HepG2 (cell line): Measurements from ENCODE around the gene LGALS4. TPM values are rescaled to one million over a fixed set of nuclear protein-coding genes. Genes with fewer than 3 reads are reported as not detected.

ENCODE experiments used
- FOXM1 ChIP-seq: sonication (generic); formaldehyde crosslinking; IDR thresholded peaks from 2 replicates; pipeline ENCODE4 v1.5.0; 2020; ENCODE audit warnings: missing genetic modification reagents
- POLR2A ChIP-seq, 2 experiments: IDR thresholded peaks; 2 replicates each; pipeline ENCODE4 v1.6.1; 2011; ENCODE audit warnings: low read depth in 2 of 2, low read length in 2 of 2, mild to moderate bottlenecking in 1 of 2, moderate library complexity in 1 of 2; ENCODE audit not compliant: insufficient read depth in 1 of 2
- RBM39 ChIP-seq: fragments of 200-400 bp; formaldehyde crosslinking; IDR thresholded peaks from one replicate; pipeline ENCODE4 v1.6.1; 2018; ENCODE audit warnings: antibody characterized with exemption, mild to moderate bottlenecking, low read depth, low read length; ENCODE audit not compliant: poor library complexity, severe bottlenecking
- TP53 ChIP-seq: sonication (generic); formaldehyde crosslinking; conservative IDR thresholded peaks from 2 replicates; pipeline ENCODE4 v1.4.0; 2020; ENCODE audit warnings: missing genetic modification reagents
- ZNF569 ChIP-seq: sonication (generic); formaldehyde crosslinking; IDR thresholded peaks from 2 replicates; pipeline ENCODE4 v1.5.0; 2020; ENCODE audit warnings: mild to moderate bottlenecking, missing genetic modification reagents, moderate library complexity, borderline replicate concordance
- ZNF670 ChIP-seq: sonication (generic); formaldehyde crosslinking; IDR thresholded peaks from 2 replicates; pipeline ENCODE4 v1.8.0; 2022; ENCODE audit warnings: mild to moderate bottlenecking, missing genetic modification reagents, borderline replicate concordance
- polyA plus RNA-seq, 8 experiments: library from polyadenylated mRNA; depleted of rRNA in 3 of 8; stranded (reverse) in 7 of 8; unstranded in 1 of 8; fragments of >200 nt; fragmentation: Illumina TruSeq in 4 of 8; extraction: Trizol in 4 of 8; gene quantifications; 2 replicates each; pipeline versions ENCODE4 v1.2.1 to v1.2.3, GENCODE V29; 2011 to 2016; ENCODE audit warnings: low read depth in 4 of 8, missing spikeins in 1 of 8, mixed read lengths in 1 of 8; ENCODE audit not compliant: insufficient read depth in 1 of 8
- total RNA-seq, 5 experiments: library from RNA; depleted of rRNA; stranded (reverse); fragments of >200 nt; fragmentation: Illumina TruSeq; extraction: Trizol; gene quantifications; 2 replicates each; pipeline ENCODE4 v1.2.3, GENCODE V29; 2016; ENCODE audit warnings: low read depth in 1 of 5
- TF ChIP-seq, protein P1 (sequence below): IDR thresholded peaks from 2 replicates; pipeline ENCODE4 v1.6.1; 2012; ENCODE audit warnings: inconsistent platforms
- TF ChIP-seq, protein P2 (sequence below): sonication (generic); formaldehyde crosslinking; IDR thresholded peaks from 2 replicates; pipeline ENCODE4 v1.4.0; 2020; ENCODE audit warnings: missing genetic modification reagents, borderline replicate concordance
- TF ChIP-seq, protein P3 (sequence below): sonication (generic); formaldehyde crosslinking; IDR thresholded peaks from 2 replicates; pipeline ENCODE4 v1.5.1; 2020; ENCODE audit warnings: mild to moderate bottlenecking, missing genetic modification reagents, moderate library complexity

The LGALS4 gene
- total and polyA plus RNA-seq, 2 of the 13 experiments (the other 11 are each of a cell fraction or from before 2014, with no cell fraction given) = 0.24 to 0.71 TPM

DNA sequence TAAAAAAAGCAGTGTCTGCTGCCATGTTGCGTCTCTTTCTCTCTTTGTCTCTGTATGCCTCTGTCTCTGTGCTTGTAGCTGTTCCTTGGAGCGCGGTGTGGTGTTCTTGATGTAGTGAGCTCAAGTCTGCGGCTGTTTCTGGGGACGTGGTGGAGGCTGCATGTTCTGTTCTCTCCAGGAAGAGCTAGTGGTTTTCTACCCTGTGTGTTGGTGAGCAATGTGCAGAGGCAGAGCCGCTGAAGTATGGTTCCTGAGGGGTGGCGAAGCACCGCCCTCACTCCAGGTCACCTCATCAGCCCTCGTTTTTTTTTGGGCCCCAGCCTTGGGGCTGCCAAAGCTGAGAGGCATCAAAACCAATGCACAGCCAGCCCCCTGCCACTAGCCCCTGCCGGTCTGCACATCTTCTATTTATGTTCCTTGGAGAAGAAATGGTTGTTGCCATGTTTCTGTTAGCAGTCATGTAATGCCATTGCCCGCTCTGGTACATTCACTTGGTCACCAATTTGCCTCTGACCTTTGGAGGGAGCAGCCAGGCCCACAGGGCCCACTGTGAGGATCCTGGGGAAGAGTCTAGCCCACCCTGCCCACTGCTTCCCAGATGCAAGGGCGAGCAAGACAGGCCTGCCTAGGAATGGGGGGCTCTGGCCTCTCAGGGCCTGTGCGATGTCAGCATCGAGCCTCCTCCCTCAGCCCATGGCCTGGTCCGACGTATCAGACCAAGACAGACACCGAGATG, 29.9 kb upstream of the LGALS4 start (continued):
- TF ChIP-seq RBM39 = no peak
- TF ChIP-seq, protein P1, sequence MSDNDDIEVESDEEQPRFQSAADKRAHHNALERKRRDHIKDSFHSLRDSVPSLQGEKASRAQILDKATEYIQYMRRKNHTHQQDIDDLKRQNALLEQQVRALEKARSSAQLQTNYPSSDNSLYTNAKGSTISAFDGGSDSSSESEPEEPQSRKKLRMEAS = no peak
- no peak for TF ChIP-seq TP53 (CRISPR knock-in tag)
- no peak for TF ChIP-seq ZNF670
- TF ChIP-seq FOXM1 (CRISPR knock-in tag) = no peak
- TF ChIP-seq, protein P2, sequence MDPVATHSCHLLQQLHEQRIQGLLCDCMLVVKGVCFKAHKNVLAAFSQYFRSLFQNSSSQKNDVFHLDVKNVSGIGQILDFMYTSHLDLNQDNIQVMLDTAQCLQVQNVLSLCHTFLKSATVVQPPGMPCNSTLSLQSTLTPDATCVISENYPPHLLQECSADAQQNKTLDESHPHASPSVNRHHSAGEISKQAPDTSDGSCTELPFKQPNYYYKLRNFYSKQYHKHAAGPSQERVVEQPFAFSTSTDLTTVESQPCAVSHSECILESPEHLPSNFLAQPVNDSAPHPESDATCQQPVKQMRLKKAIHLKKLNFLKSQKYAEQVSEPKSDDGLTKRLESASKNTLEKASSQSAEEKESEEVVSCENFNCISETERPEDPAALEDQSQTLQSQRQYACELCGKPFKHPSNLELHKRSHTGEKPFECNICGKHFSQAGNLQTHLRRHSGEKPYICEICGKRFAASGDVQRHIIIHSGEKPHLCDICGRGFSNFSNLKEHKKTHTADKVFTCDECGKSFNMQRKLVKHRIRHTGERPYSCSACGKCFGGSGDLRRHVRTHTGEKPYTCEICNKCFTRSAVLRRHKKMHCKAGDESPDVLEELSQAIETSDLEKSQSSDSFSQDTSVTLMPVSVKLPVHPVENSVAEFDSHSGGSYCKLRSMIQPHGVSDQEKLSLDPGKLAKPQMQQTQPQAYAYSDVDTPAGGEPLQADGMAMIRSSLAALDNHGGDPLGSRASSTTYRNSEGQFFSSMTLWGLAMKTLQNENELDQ = no peak
- TF ChIP-seq, protein P3, sequence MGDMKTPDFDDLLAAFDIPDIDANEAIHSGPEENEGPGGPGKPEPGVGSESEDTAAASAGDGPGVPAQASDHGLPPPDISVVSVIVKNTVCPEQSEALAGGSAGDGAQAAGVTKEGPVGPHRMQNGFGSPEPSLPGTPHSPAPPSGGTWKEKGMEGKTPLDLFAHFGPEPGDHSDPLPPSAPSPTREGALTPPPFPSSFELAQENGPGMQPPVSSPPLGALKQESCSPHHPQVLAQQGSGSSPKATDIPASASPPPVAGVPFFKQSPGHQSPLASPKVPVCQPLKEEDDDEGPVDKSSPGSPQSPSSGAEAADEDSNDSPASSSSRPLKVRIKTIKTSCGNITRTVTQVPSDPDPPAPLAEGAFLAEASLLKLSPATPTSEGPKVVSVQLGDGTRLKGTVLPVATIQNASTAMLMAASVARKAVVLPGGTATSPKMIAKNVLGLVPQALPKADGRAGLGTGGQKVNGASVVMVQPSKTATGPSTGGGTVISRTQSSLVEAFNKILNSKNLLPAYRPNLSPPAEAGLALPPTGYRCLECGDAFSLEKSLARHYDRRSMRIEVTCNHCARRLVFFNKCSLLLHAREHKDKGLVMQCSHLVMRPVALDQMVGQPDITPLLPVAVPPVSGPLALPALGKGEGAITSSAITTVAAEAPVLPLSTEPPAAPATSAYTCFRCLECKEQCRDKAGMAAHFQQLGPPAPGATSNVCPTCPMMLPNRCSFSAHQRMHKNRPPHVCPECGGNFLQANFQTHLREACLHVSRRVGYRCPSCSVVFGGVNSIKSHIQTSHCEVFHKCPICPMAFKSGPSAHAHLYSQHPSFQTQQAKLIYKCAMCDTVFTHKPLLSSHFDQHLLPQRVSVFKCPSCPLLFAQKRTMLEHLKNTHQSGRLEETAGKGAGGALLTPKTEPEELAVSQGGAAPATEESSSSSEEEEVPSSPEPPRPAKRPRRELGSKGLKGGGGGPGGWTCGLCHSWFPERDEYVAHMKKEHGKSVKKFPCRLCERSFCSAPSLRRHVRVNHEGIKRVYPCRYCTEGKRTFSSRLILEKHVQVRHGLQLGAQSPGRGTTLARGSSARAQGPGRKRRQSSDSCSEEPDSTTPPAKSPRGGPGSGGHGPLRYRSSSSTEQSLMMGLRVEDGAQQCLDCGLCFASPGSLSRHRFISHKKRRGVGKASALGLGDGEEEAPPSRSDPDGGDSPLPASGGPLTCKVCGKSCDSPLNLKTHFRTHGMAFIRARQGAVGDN (CRISPR knock-in tag) = 0 out of 2 replicates have a peak, but pooled peaks have one; percentile 19
- peak; percentile 12 to 38; a peak in 2 of 4 replicates for TF ChIP-seq POLR2A (IDR thresholded peaks at IDR 0.05; ENCODE audit: insufficient read depth in 1 of 2, low read depth in 2 of 2, low read length in 2 of 2)
- no peak for TF ChIP-seq ZNF569 (CRISPR knock-in tag)
